Ovary (tissue), 3 donors: Measurements from ENCODE around the gene CRTC1.

ENCODE experiments used
- POLR2A ChIP-seq: fragments of 450-650 bp; IDR thresholded peaks from one replicate; pipeline ENCODE4 v1.6.1; 2017; ENCODE audit warnings: antibody characterized with exemption, mild to moderate bottlenecking, moderate library complexity
- TF ChIP-seq, protein P1 (sequence below), 3 donors: fragments of 450-650 bp in 2 of 3; fragments of 200-600 bp in 1 of 3; IDR thresholded peaks; one replicate each; pipeline versions ENCODE4 v1.5.1 to v1.8.0; 2016 to 2022; ENCODE audit warnings: antibody characterized with exemption in 3 of 3, mild to moderate bottlenecking in 1 of 3
- donor health status: DM: no; HTN: no; CAD: no.

DNA sequence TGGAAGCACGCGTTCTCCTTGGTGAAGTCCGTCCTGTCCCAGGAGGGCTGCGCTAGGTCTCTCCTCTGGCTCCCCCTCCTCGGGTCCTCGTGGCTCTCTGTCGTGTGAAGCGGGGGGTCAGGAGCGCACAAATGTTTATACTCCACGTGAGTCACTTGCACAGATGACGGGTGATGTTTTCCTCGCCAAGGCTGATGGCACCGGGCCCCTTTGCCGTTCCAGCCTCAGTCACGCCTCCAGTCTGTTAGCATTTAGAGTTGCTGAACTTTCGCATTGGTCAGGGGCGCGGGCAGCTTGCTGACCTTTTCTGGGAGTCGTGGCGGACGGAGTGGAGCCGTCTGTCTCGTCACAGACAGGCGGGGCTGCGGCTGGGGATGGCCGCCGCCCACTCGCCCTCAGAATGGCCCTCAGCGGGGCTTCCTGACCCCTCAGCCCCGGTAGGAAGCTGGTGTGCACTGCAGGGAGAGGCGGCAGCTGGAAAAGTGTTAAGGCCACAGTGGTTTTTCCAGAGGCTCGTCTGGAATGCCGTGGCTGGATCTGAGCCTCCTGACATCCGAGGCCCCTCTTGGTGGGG lies 32.9 kb upstream of the CRTC1 start:
- peak; percentile 18 for TF ChIP-seq POLR2A
- TF ChIP-seq, protein P1, sequence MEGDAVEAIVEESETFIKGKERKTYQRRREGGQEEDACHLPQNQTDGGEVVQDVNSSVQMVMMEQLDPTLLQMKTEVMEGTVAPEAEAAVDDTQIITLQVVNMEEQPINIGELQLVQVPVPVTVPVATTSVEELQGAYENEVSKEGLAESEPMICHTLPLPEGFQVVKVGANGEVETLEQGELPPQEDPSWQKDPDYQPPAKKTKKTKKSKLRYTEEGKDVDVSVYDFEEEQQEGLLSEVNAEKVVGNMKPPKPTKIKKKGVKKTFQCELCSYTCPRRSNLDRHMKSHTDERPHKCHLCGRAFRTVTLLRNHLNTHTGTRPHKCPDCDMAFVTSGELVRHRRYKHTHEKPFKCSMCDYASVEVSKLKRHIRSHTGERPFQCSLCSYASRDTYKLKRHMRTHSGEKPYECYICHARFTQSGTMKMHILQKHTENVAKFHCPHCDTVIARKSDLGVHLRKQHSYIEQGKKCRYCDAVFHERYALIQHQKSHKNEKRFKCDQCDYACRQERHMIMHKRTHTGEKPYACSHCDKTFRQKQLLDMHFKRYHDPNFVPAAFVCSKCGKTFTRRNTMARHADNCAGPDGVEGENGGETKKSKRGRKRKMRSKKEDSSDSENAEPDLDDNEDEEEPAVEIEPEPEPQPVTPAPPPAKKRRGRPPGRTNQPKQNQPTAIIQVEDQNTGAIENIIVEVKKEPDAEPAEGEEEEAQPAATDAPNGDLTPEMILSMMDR (IDR thresholded peaks at IDR 0.05): no peak
